Measurements from ENCODE around the gene VENTX.

The VENTX gene

GRCh38 chr10:133272301-133272963 is 34.8 kb downstream of the VENTX start:
- no peak for DNase-seq (ENCODE audit: low read depth)

- no peak for DNase-seq (ENCODE audit: low read depth)
Observed at GRCh38 chr10:133272964-133273420, 35.3 kb downstream of the VENTX start.

GRCh38 chr10:133273534-133274143 is 36.0 kb downstream of the VENTX start:
- no peak for DNase-seq (ENCODE audit: low read depth)

- DNase-seq (ENCODE audit: low read depth) = no peak
Observed at GRCh38 chr10:133274751-133275683, 37.4 kb downstream of the VENTX start.

GRCh38 chr10:133275684-133276092 is 38.0 kb downstream of the VENTX start:
- no peak for DNase-seq (ENCODE audit: low read depth)

- no peak for DNase-seq (ENCODE audit: low read depth)
Observed at GRCh38 chr10:133276100-133276434, 38.4 kb downstream of the VENTX start.

- DNase-seq (ENCODE audit: low read depth) = peak; percentile 31
Observed at GRCh38 chr10:133276435-133277201, 39.0 kb downstream of the VENTX start, which contains the start of gene ADAM8. TSS of gene ADAM8 (minus strand) at chr10:133276868. CDS start at chr10:133276817, 51 bp downstream.

- DNase-seq (ENCODE audit: low read depth) = no peak
Observed at GRCh38 chr10:133277277-133277992, 39.8 kb downstream of the VENTX start.

- DNase-seq (ENCODE audit: low read depth) = no peak
Observed at GRCh38 chr10:133277993-133278576, 40.4 kb downstream of the VENTX start.

- DNase-seq (ENCODE audit: low read depth) = peak; percentile 66
Observed at GRCh38 chr10:133278577-133279265, 41.1 kb downstream of the VENTX start.

- no peak for DNase-seq (ENCODE audit: low read depth)
Observed at GRCh38 chr10:133279326-133280226, 41.9 kb downstream of the VENTX start.

- DNase-seq (ENCODE audit: low read depth) = no peak
Observed at GRCh38 chr10:133280391-133281059, 42.9 kb downstream of the VENTX start.

GRCh38 chr10:133281084-133281483 is 43.4 kb downstream of the VENTX start:
- DNase-seq (ENCODE audit: low read depth) = no peak

GRCh38 chr10:133281628-133282372 is 44.1 kb downstream of the VENTX start:
- no peak for DNase-seq (ENCODE audit: low read depth)

- DNase-seq (ENCODE audit: low read depth) = no peak
Observed at GRCh38 chr10:133282846-133283390, 45.3 kb downstream of the VENTX start.

GRCh38 chr10:133283931-133284330 is 46.3 kb downstream of the VENTX start:
- no peak for DNase-seq (ENCODE audit: low read depth)

- DNase-seq (ENCODE audit: low read depth) = no peak
Observed at GRCh38 chr10:133285217-133285616, 47.6 kb downstream of the VENTX start.

- DNase-seq (ENCODE audit: low read depth) = no peak
Observed at GRCh38 chr10:133286366-133286765, 48.7 kb downstream of the VENTX start.

All from EH (cell line).